WTC11 (cell line): ENCODE data around the gene HES5. TPM values are rescaled to one million over a fixed set of nuclear protein-coding genes. Genes with fewer than 3 reads are reported as not detected.

Source experiments
- ATAC-seq: fragments of 200-7000 bp; cut with Tn5 transposase; 2 replicates; pipeline ENCODE4 v1.10.0; 2021; ENCODE audit warnings: mild to moderate bottlenecking, moderate library complexity
- CTCF ChIA-PET: fragments of 300-600 bp; sonication (Branson Sonifier 250); formaldehyde crosslinking; loops from one replicate; lab custom pipeline; 2021; ENCODE audit warnings: antibody characterized with exemption; lab: Charles Lee
- POLR2A ChIA-PET: fragments of 350-600 bp; sonication (Branson Sonifier 250); formaldehyde crosslinking; loops from one replicate; lab custom pipeline; 2021; ENCODE audit warnings: antibody characterized with exemption; lab: Charles Lee
- DNase-seq: peaks from one replicate; pipeline ENCODE4 v3.0.0; 2021; ENCODE audit warnings: low spot score
- H3K27ac Mint-ChIP-seq: 2 replicates; pipeline ENCODE4 v1.8.0; 2021; ENCODE audit warnings: mixed read lengths
- H3K27me3 Mint-ChIP-seq: 2 replicates; pipeline ENCODE4 v1.8.0; 2021; ENCODE audit warnings: low read depth, mild to moderate bottlenecking, moderate library complexity, mixed read lengths
- H3K36me3 Mint-ChIP-seq: 2 replicates; pipeline ENCODE4 v1.8.0; 2021; ENCODE audit warnings: mixed read lengths
- H3K4me1 Mint-ChIP-seq: 2 replicates; pipeline ENCODE4 v1.8.0; 2022; ENCODE audit warnings: mixed read lengths
- H3K4me3 Mint-ChIP-seq: 2 replicates; pipeline ENCODE4 v1.8.0; 2021; ENCODE audit warnings: mild to moderate bottlenecking, moderate library complexity, mixed read lengths
- H3K9me3 Mint-ChIP-seq: 2 replicates; pipeline ENCODE4 v1.8.0; 2021; ENCODE audit warnings: mixed read lengths
- ARID4B ChIP-seq: sonication (generic); formaldehyde crosslinking; IDR thresholded peaks from 2 replicates; pipeline ENCODE4 v1.8.0; 2023; ENCODE audit warnings: missing genetic modification reagents, mild to moderate bottlenecking, borderline replicate concordance
- E2F5 ChIP-seq: sonication (generic); formaldehyde crosslinking; IDR thresholded peaks from 2 replicates; pipeline ENCODE4 v1.8.1; 2022; ENCODE audit warnings: mild to moderate bottlenecking, moderate library complexity, missing genetic modification reagents
- ESRRA ChIP-seq: sonication (generic); formaldehyde crosslinking; IDR thresholded peaks from 2 replicates; pipeline ENCODE4 v1.8.1; 2022; ENCODE audit warnings: mild to moderate bottlenecking, missing genetic modification reagents, borderline replicate concordance
- GABPB1 ChIP-seq: sonication (generic); formaldehyde crosslinking; IDR thresholded peaks from 2 replicates; pipeline ENCODE4 v1.8.1; 2023; ENCODE audit warnings: mild to moderate bottlenecking, missing genetic modification reagents
- HMGA2 ChIP-seq: fragments of 250-450 bp; sonication (Bioruptor Pico); IDR thresholded peaks from 2 replicates; pipeline ENCODE4 v1.4.0; 2021; ENCODE audit warnings: mild to moderate bottlenecking, moderate library complexity
- MYBL2 ChIP-seq: sonication (generic); formaldehyde crosslinking; IDR thresholded peaks from 2 replicates; pipeline ENCODE4 v1.8.1; 2023; ENCODE audit warnings: mild to moderate bottlenecking, moderate library complexity, missing genetic modification reagents
- NR1H2 ChIP-seq: sonication (generic); formaldehyde crosslinking; IDR thresholded peaks from 2 replicates; pipeline ENCODE4 v1.9.0; 2021; ENCODE audit warnings: mild to moderate bottlenecking, moderate library complexity, missing genetic modification reagents
- PRRX2 ChIP-seq: fragments of 250-450 bp; sonication (Bioruptor Pico); IDR thresholded peaks from 2 replicates; pipeline ENCODE4 v1.8.0; 2021; ENCODE audit warnings: mild to moderate bottlenecking
- RORB ChIP-seq: fragments of 250-450 bp; sonication (Bioruptor Pico); IDR thresholded peaks from 2 replicates; pipeline ENCODE4 v1.9.0; 2021; ENCODE audit warnings: mild to moderate bottlenecking
- SMAD3 ChIP-seq: sonication (generic); formaldehyde crosslinking; IDR thresholded peaks from 2 replicates; pipeline ENCODE4 v1.8.0; 2022; ENCODE audit warnings: missing genetic modification reagents, mild to moderate bottlenecking, borderline replicate concordance
- SP1 ChIP-seq: sonication (generic); formaldehyde crosslinking; conservative IDR thresholded peaks from 2 replicates; pipeline ENCODE4 v1.8.1; 2022; ENCODE audit warnings: missing genetic modification reagents
- ZBTB21 ChIP-seq: sonication (generic); formaldehyde crosslinking; IDR thresholded peaks from 2 replicates; pipeline ENCODE4 v1.8.1; 2023; ENCODE audit warnings: mild to moderate bottlenecking, missing genetic modification reagents, borderline replicate concordance
- ZNF121 ChIP-seq: sonication (generic); formaldehyde crosslinking; IDR thresholded peaks from 2 replicates; pipeline ENCODE4 v1.8.0; 2023; ENCODE audit warnings: missing genetic modification reagents
- total RNA-seq: library from RNA; stranded (reverse); gene quantifications from 3 replicates; pipeline ENCODE4 v1.2.3, GENCODE V29; 2021
- TF ChIP-seq, protein P1 (sequence below): fragments of 250-450 bp; sonication (Bioruptor Pico); conservative IDR thresholded peaks from 2 replicates; pipeline ENCODE4 v1.9.0; 2021; ENCODE audit warnings: mild to moderate bottlenecking
- TF ChIP-seq, protein P2 (sequence below): fragments of 250-450 bp; sonication (Bioruptor Pico); IDR thresholded peaks from 2 replicates; pipeline ENCODE4 v1.9.0; 2021; ENCODE audit warnings: mild to moderate bottlenecking
- TF ChIP-seq, protein P3 (sequence below): fragments of 200-600 bp; IDR thresholded peaks from 2 replicates; pipeline ENCODE4 v1.8.0; 2022; ENCODE audit warnings: antibody characterized with exemption
- TF ChIP-seq, protein P4 (sequence below): sonication (generic); formaldehyde crosslinking; IDR thresholded peaks from 2 replicates; pipeline ENCODE4 v1.8.1; 2023; ENCODE audit warnings: mild to moderate bottlenecking, missing genetic modification reagents, borderline replicate concordance
- TF ChIP-seq, protein P5 (sequence below): fragments of 250-450 bp; sonication (Bioruptor Pico); IDR thresholded peaks from 2 replicates; pipeline ENCODE4 v1.9.0; 2021; ENCODE audit warnings: mild to moderate bottlenecking

The HES5 gene
- total RNA-seq, 1 experiment from 2014 or later, result not detected

DNA sequence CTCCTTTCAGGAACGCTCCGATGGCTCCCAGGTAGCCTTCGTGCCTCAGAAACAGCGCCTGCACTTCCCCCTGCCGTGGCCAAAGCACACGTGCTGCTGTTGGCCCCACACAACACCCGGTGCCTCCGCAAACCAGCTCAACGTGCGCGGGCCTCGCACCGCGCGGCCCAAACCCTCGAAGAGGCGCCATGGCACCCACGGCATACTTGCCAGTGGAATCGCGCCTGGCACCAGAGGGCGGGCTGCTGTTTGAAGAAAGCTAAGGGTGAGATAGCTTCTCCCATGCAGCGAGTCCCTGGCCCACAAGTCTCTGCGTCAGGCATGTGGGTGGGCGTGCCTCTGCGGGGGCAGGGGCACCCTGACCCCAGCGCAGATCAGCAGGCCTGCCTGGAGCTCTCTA lies 11.5 kb downstream of the HES5 start:
- Mint-ChIP-seq H3K27me3 (no peaks in the 10 kb centered on the region), H3K36me3 (peaks cover 22% of the 10 kb centered on the region)
- TF ChIP-seq ZNF121 (CRISPR knock-in tag), result no peak
- no peak for TF ChIP-seq NR1H2 (CRISPR knock-in tag)
- no peak for TF ChIP-seq SP1 (CRISPR knock-in tag)
- TF ChIP-seq, protein P1, sequence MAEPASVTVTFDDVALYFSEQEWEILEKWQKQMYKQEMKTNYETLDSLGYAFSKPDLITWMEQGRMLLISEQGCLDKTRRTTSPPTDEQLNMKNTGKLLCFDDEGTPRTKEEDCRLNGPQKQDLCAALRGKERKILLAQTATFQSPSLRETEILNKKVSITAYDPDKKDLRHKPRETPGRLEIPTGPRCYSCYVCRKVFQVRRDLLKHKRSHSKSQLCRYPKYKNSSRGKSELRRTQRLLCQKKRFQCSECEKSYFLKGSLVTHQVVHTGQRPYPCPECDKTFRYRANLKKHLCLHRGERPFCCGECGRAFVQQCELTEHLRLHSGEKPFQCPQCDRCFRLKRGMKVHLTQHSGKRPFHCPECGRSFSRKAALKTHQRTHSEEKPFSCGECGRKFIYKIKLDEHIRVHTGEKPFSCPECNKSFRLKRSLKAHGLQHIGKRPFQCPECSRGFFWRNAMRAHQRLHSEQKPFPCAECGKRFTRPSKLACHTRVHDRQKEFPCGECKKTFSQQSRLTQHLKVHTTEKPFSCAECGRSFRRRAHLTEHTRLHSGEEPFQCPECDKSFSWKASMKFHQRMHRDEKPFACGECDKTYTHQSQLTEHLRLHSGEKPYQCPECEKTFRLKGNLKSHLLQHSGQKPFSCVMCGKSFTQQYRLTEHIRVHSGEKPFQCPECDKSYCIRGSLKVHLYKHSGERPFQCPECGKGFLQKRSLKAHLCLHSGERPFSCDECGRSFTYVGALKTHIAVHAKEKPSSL (CRISPR knock-in tag), result no peak
- TF ChIP-seq HMGA2 (CRISPR knock-in tag), result no peak
- TF ChIP-seq SMAD3 (CRISPR knock-in tag), result no peak
- TF ChIP-seq PRRX2, result no peak
- TF ChIP-seq, all 79 proteins: peak for 0
- ChIA-PET CTCF (interaction anchor here (0.7 to 1.3 kb wide), 3 partner anchors 15 to 89 kb away, joined by 3 to 4 read pairs (median 3); no protein-coding TSS in a partner anchor), POLR2A (no interaction called here)
- ATAC-seq (no peak), DNase-seq (no peak)
- Mint-ChIP-seq H3K4me3 (no peak overlapping the region), H3K9me3 (no peaks in the 10 kb centered on the region), H3K27ac (no peak overlapping the region), H3K4me1 (no peaks in the 10 kb centered on the region)

GRCh38 chr1:2517966-2518365 lies 12.1 kb downstream of the HES5 start:
- DNase-seq, result no peak
- Mint-ChIP-seq H3K4me1 (no peaks in the 10 kb centered on the region), H3K36me3 (peaks cover 23% of the 10 kb centered on the region), H3K27ac (no peak overlapping the region), H3K4me3 (no peak overlapping the region), H3K27me3 (no peaks in the 10 kb centered on the region), H3K9me3 (no peaks in the 10 kb centered on the region)
- ATAC-seq, result no peak
- CTCF ChIA-PET, result interaction anchor here (0.7 to 1.2 kb wide), 2 partner anchors 14 to 30 kb away, joined by 3 to 4 read pairs; no protein-coding TSS in a partner anchor
- POLR2A ChIA-PET, result no interaction called here
- no peak for TF ChIP-seq GABPB1 (CRISPR knock-in tag)
- TF ChIP-seq RORB (CRISPR knock-in tag), result no peak
- no peak for TF ChIP-seq E2F5
- TF ChIP-seq ARID4B (CRISPR knock-in tag), result no peak
- TF ChIP-seq MYBL2 (CRISPR knock-in tag), result no peak
- TF ChIP-seq, protein P2, sequence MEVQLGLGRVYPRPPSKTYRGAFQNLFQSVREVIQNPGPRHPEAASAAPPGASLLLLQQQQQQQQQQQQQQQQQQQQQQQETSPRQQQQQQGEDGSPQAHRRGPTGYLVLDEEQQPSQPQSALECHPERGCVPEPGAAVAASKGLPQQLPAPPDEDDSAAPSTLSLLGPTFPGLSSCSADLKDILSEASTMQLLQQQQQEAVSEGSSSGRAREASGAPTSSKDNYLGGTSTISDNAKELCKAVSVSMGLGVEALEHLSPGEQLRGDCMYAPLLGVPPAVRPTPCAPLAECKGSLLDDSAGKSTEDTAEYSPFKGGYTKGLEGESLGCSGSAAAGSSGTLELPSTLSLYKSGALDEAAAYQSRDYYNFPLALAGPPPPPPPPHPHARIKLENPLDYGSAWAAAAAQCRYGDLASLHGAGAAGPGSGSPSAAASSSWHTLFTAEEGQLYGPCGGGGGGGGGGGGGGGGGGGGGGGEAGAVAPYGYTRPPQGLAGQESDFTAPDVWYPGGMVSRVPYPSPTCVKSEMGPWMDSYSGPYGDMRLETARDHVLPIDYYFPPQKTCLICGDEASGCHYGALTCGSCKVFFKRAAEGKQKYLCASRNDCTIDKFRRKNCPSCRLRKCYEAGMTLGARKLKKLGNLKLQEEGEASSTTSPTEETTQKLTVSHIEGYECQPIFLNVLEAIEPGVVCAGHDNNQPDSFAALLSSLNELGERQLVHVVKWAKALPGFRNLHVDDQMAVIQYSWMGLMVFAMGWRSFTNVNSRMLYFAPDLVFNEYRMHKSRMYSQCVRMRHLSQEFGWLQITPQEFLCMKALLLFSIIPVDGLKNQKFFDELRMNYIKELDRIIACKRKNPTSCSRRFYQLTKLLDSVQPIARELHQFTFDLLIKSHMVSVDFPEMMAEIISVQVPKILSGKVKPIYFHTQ (CRISPR knock-in tag), result no peak
- TF ChIP-seq, protein P3, sequence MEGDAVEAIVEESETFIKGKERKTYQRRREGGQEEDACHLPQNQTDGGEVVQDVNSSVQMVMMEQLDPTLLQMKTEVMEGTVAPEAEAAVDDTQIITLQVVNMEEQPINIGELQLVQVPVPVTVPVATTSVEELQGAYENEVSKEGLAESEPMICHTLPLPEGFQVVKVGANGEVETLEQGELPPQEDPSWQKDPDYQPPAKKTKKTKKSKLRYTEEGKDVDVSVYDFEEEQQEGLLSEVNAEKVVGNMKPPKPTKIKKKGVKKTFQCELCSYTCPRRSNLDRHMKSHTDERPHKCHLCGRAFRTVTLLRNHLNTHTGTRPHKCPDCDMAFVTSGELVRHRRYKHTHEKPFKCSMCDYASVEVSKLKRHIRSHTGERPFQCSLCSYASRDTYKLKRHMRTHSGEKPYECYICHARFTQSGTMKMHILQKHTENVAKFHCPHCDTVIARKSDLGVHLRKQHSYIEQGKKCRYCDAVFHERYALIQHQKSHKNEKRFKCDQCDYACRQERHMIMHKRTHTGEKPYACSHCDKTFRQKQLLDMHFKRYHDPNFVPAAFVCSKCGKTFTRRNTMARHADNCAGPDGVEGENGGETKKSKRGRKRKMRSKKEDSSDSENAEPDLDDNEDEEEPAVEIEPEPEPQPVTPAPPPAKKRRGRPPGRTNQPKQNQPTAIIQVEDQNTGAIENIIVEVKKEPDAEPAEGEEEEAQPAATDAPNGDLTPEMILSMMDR, result no peak
- TF ChIP-seq, protein P4, sequence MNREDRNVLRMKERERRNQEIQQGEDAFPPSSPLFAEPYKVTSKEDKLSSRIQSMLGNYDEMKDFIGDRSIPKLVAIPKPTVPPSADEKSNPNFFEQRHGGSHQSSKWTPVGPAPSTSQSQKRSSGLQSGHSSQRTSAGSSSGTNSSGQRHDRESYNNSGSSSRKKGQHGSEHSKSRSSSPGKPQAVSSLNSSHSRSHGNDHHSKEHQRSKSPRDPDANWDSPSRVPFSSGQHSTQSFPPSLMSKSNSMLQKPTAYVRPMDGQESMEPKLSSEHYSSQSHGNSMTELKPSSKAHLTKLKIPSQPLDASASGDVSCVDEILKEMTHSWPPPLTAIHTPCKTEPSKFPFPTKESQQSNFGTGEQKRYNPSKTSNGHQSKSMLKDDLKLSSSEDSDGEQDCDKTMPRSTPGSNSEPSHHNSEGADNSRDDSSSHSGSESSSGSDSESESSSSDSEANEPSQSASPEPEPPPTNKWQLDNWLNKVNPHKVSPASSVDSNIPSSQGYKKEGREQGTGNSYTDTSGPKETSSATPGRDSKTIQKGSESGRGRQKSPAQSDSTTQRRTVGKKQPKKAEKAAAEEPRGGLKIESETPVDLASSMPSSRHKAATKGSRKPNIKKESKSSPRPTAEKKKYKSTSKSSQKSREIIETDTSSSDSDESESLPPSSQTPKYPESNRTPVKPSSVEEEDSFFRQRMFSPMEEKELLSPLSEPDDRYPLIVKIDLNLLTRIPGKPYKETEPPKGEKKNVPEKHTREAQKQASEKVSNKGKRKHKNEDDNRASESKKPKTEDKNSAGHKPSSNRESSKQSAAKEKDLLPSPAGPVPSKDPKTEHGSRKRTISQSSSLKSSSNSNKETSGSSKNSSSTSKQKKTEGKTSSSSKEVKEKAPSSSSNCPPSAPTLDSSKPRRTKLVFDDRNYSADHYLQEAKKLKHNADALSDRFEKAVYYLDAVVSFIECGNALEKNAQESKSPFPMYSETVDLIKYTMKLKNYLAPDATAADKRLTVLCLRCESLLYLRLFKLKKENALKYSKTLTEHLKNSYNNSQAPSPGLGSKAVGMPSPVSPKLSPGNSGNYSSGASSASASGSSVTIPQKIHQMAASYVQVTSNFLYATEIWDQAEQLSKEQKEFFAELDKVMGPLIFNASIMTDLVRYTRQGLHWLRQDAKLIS (CRISPR knock-in tag), result no peak
- no peak for TF ChIP-seq ESRRA (CRISPR knock-in tag)
- TF ChIP-seq, protein P5, sequence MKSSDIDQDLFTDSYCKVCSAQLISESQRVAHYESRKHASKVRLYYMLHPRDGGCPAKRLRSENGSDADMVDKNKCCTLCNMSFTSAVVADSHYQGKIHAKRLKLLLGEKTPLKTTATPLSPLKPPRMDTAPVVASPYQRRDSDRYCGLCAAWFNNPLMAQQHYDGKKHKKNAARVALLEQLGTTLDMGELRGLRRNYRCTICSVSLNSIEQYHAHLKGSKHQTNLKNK, result no peak
- TF ChIP-seq ZBTB21 (CRISPR knock-in tag), result no peak
